Non-pigmented ciliary epithelial cell (primary cell): ENCODE data around the gene STARD3.

Experiments used
- DNase-seq: peaks from one replicate; pipeline ENCODE4 v3.0.0-alpha.2; 2010; ENCODE audit warnings: low read depth

Gene STARD3

DNA sequence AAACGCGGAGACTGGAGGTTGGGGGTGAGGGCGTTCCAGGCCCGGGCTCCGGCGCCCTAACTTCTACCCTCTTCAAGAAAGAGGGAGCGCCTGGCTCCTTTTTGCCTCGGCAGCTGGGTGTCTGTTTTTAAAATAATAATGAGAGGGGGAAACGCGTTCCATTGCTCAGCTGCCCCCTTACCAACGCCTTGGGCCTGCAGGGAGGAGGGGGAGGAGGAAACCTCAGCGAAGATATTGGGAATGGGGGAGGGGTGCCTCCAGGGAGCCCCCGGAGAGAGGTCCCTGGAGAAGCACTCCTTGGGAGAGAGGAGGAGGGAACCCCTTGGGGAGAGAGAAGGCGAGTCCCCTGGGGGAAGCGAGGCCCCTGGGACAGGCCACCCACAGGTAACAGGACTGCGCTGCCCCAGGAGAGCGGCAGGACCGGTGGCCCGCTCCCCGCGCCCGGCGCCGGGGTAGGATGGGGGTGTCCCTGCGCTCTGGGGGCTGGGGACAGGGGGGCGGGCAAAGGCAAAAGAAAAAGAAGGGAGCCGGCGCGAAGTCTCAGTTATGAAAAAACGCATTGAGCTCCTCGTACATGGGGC is 31.9 kb upstream of the STARD3 start:
- DNase-seq = no peak

DNA sequence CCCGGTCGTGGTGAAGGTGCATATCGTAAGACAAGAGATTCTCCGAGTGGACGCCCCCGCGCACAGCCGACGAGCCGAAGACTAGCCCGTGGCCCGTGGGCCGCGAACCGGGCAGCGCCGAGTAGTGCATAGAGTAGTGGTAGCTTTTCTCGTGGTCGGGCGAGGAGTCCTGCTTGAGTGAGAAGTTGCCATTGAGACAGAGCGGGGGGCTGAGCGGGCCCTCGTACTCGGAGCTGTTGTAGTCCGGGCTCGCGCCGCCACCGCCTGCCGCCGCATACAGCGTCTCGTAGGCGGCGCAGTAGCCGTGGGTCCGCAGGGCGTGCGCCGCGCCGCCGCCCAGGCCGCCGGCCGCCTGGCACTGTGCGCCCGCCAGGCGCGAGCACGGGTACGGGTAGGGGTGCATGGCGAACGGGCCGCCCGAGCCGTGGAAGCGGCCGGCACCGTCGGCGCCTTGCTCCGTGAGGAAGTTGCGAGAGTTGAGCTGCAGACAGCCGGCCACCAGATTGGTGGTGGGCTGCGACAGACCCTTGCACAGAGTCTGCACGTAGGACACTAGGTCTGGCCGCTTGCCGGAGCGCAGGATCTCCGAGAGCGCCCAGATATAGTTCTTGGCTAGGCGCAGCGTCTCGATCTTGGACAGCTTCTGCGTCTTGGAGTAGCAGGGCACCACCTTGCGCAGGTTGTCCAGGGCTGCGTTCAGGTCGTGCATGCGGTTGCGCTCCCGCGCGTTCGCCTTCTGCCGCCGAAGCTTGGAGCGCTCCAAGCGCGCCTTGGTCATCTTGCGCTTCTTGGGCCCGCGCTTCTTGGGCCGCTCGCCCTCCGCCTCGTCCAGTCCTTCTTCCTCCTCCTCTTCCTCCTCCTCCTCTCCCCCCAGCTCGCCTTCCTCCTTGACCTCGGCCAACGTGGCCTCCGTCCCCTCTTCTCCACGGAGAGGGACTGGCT is 31.2 kb upstream of the STARD3 start:
- no peak for DNase-seq

DNA sequence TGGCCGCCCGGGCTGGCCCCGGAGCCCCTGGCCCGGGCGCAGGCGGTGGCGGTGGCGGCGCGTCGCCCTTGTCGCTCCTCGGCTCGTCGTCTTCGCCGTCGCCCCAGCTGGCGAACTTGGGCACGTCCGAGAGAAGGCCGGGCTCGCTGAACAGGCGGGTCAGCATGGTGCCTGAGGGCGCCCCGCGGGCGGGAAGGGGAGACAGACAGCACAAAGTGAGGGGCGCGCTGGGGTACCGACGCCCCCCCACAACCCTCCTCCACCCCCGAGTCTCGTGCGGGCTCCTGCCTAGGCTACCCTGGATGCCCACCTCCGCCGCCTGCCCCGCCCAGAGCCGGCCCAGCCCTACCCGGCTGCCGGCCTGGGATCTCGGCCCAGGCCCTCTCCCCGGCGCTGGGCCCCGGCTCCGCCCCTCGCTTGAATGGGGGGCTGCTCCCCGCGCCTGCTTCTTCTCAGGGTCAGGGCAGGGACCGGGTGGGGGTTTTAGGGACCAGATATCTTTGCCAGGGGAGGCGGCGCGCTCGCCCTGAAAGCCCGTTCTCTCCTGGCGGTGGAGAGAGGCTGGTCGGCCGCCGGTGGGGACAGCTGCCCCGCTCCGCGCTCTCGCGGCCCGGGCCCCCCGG is 30.4 kb upstream of the STARD3 start:
- DNase-seq = no peak

DNA sequence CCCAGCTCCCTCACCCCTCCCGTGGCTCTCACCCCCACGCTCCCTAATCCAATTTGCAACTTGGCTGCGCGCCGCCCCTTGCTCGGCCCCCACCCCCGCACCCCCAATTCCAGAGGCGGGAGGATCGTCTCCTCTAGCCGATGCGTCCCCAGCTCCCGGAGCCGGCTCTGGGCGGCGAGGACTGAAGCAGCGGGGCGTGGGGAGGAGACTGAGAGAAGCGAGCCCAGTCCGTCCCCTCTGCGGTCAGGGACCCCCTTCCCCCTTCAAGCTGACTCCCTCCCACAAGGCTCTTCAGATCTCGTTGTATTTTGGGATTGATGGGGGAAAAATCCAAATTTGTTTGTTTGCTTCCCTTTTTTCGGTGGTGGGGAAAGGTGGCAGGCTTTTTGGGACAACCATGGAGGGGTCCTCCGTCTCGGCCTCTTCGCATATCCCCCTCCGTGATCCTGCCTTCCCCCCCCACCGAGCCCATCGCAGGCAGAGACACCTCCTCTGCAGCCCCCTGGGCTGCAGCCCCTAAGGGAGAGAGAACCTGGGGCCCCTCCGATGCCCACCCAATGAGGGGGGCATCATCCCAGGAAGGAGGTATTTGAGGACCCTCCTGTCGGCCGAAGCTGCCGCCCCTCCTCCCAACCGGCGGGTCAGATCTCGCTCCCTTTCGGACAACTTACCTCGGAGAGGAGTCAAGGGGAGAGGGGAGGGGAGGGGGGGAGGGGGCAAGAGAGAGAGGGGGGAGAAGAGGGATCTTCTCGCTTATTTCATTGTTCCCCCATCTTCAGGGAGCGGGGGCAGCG is 29.7 kb upstream of the STARD3 start:
- DNase-seq = no peak

DNA sequence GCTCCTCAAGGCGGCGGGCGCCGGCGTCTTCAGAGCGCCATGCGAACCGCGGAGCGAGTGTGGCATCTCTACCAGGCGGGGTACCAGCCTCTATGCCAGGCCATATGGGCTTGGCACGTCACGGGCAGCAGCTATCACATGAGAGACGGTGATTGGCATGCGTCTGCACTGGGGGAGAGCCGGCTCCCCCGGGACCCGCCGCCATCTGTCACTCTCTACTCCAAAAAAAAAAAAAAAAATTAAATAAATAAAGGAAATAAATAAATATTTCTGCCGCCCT is 29.2 kb upstream of the STARD3 start, which contains the start of gene NEUROD2:
Gene NEUROD2, minus strand, starts transcription at position 70 of the 280 bp plus-strand sequence. CDS start 1,321 bp downstream, outside the sequence.
- no peak for DNase-seq

DNA sequence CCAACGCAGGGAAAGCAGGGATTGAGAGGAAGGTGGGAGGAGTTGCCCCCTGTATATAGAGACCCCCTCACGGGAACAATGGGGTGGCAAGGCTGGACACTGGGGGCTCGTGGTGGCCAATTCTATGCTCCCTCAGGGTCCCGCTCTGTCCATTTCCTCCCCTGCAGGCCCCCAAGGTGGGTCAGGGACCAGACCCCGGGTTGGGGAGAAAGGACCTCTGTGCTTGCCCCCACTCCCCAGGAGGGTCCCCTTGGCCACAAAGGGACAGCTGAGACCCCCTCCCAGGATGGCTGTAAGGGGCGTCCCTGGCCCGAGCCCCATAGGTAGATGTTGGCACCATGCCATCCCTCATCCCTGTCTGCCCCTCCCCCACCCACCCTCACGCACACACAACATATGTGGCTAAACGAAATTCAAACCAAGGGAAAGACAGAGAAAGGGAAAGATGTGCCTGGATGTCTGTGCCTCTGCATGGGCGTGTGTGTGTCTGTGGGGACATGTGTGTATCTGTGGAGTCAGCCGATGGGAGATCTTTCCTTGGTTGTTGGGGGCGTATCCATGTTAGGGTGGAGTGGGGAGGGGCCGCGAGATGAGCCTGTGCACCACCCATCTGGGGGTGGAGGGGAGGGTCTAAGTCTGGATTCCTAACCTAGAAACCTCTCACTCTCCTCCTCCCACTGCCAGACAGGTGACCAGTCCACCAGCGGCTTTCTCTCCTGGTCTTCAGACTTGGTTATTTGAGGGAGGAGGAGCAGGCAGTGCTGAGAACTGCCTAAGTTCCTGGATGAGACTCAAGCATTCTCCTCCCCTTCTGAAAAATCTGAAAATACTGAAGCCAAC is 28.6 kb upstream of the STARD3 start:
- no peak for DNase-seq

DNA sequence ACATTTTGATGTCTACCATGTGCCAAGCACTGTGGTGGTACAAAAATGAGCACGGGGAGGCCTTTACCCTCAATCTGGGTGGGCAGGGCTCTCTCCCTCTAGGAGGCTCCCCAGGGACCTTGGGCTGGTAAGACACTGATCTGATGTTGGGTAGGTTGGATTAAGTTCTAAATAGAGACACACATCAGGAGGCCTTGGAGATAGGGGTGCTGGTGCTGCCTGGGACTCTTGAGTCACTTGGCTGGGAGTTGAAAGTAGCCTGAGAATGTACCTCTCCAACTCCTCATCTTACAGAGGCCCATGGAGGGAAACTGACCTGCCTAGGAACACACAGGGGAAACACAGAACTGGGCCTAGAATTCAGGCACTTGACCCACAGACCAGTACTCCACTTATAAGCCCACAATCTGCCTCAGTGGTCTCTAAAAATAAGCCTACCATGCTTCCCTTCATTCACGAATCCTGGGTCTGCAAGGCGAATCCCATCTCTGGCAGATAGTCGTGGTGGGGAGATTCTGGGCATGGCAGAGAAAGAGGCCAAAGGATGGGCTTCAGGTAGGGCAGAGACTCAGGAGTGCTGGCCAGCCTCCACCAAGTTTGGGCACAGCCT is 27.4 kb upstream of the STARD3 start:
- no peak for DNase-seq

DNA sequence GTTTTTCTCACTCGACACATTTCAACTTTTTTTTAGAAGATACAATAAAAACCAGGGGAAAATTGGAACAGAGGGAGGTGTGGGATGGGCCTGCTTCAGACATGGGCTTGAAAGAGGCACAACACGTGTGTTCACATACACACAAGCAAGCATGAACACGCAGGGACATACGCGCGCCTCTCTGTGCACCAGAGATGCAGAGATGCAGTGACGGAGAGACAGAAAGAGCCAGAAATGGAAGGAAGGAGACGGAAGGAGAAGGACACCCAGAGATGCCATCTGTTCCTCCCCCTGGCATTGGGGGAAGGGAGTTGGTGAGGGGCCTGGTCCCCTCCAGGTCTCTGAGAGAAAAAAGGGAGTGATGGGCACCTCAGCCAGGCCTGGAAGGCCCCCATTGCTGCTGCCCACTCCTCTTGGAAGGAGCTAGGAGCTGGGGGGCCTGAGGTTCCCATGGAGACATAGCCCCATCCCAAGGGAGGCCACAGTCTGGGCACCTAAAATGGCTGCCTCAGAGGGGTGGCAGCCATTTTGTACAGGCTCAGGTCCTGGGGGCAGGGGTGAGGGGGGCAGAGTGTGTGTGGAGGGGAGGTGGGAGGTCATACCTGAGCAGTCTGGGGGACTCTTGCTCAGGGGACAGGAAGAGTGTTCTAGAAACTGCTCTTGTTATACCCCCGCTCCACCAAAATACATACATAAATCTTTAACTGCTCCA is 25.4 kb upstream of the STARD3 start:
- DNase-seq = no peak

DNA sequence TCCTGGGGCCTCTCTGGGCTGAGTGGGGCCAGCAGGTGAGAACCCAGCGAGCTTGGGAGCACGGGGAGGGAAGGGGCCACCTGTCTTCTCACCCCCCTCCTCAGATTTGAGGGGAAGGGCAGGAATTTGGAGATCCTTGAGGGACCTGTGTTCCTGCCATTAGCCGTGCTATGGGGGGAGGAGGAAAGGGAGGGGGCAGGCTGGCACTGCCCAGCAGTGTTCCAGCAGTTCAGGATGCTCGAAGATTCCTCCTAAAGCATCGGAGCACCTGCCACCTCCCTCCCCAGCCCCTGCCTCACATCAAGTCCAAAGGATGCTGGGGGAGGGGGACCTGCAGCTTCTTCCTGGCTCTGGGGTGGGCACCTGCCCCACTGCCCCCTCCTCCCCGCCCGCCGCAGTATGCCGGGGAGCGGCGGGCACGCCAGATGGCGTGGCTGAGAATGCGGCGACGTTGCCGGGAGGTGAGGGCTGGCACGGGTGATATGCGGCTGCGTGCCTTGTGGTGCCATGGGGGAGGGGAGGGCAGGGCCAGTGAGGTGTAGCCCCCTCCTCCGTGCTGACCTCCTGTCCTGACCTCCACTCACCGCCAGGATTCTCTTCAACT is 24.6 kb upstream of the STARD3 start:
- no peak for DNase-seq

DNA sequence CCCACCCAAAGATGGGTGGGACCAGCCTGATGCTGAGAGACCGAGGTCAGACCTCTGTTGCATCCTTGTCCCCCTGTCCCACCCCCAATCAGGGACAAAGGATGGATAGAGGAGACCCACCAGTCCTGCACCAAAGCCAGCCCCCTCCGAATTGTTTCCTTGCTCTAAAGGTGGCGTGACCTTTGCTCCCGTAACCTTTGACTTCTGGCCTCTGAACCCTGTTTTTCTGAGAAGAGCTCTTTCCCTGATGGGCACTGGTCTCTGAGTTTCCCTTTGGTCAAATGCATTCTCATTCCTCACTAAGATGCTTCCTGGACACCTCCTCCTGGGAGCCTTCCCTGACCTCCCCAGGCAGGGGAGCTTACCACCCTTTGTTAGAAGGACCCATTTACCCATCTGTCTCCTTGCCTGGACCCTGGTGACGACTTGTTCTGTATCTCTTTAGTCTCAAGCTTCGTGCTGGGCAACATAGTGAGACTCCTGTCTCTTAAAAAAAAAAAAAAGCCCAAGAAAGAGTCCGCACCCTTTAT is 23.9 kb upstream of the STARD3 start:
- DNase-seq = no peak

DNA sequence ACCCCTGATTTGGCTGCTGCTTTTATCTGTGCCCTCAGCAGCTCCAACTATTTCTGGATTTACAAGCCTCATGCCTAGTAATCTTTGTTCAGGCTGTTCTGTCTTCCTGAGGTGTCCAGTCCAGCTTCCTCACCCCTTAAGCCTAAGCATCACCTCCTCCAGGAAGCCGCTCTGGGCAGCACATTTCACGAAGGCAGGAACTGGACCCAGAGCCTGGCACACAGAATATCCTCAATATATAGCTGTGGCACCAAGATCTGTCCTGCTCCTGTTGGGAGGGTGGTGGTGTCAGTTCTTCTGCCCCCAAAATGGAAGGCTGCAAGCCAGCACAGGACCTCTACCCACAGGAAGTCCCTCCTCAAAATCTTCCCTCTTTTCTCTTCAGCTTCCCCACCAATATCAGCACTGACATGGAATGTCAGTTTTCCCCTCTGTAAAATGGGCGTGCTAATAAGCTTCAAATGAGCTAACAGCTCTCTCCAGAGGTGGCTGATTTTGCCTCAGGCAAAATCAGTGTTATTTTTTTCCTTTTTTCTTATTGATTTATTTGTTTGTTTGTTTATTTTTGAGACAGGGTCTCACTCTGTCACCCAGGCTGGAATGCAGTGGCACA is 22.3 kb upstream of the STARD3 start:
- DNase-seq = no peak

DNA sequence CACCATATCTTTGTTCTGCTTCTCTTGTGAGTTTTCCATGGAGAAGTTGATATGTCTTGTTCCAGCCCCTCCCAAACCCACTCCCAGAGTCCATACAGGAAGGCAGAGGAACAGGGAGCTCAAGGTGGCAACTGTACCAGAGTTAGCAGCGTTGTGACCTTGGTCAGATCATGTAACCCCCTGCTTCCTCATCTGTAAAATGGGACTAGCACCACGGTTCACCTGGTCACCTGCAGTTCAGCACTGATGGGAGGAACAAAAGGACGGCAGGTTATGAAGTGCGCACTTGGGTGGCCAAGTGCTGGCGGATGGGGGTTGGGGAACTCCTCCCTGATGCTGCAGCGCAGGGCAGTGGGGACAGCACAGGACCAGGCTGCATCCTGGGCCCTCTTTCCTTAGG is 21.5 kb upstream of the STARD3 start:
- no peak for DNase-seq

DNA sequence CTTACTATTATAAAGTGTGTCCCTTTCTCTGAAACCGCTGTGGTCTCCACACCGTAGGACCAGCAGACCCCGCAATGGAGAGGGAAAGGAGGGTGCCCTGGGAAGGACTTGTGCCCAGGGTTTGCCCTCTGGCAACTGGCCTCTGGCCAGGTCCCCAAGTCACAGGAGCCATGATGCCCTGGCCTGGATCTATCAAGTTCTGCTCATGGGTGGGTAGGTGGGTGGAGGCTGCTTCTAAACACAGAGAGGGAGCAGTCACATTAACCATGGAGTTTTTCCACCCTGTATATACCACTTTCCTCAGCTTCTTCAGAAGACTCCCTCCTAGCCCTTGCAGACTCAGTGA is 19.9 kb upstream of the STARD3 start:
- no peak for DNase-seq

DNA sequence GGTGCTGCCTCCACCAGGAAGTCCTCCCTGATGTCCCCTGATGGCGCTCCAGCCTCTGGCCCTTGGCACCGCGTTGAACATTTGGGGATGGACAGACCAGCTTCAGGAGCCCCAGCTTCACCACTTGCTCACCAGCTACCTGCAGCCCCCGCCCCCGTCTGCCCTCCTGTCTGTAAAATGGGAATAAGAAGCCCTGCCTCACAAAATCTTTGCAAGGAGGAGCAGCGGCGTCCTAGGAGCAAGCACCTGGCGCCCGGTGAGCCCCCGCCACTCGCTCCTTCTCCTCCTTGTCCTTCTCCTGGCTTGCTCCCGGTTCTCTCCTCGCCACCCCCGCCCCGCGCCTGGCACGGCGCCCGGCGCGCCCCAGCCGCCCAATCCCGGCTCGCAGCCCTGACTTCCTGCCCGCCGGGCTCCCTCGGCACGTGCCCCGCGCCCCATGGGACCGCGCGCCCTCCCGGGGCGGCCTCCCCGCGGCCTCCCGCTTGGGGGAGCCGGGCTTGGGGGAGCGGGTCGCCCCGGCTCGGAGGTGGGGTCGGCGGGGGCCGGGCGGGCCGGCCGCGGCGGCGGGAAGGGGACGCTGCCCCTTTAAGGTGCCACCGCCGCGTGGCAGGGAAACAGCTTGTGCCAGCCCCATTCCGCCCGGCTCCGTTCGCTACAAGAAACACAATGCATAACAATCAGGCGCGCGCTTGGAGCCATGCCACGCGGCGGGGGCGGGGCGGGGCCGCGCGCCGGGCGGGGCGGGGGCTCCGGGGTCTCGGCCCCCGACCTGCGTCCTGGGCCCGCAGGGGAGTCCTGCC is 19.3 kb upstream of the STARD3 start:
- no peak for DNase-seq

DNA sequence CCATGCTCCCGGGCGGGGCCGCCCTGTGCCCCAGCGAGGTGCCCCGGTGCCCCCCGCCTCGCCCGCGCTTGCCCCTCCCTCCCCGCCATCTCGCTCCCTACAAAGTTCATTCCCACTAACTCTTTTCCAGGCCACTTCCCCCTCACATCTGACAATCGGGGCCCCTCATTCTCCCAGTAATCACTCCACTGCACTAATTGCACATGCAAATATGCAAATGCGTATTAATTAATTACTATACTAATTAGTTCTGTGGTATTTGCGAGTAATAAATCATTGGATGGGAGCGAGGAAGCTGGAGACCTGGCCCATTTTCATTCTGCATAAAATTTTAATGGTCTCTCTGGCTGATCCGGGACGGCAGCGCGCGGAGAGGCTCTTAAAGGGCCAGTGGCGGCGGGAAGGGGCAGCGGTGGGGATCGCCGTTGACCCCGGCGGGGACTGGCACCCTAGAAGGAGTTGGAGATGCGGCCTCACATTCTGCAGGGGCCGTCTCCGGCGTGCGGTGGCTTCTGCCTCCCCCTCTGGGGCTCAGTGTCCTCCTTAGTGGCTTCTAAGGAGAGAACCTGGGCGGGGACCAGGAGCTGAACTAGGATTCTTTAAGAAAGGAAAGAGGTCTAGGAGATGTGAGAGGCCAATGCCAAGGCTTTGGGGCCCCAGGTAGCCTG is 18.6 kb upstream of the STARD3 start:
- DNase-seq = no peak

DNA sequence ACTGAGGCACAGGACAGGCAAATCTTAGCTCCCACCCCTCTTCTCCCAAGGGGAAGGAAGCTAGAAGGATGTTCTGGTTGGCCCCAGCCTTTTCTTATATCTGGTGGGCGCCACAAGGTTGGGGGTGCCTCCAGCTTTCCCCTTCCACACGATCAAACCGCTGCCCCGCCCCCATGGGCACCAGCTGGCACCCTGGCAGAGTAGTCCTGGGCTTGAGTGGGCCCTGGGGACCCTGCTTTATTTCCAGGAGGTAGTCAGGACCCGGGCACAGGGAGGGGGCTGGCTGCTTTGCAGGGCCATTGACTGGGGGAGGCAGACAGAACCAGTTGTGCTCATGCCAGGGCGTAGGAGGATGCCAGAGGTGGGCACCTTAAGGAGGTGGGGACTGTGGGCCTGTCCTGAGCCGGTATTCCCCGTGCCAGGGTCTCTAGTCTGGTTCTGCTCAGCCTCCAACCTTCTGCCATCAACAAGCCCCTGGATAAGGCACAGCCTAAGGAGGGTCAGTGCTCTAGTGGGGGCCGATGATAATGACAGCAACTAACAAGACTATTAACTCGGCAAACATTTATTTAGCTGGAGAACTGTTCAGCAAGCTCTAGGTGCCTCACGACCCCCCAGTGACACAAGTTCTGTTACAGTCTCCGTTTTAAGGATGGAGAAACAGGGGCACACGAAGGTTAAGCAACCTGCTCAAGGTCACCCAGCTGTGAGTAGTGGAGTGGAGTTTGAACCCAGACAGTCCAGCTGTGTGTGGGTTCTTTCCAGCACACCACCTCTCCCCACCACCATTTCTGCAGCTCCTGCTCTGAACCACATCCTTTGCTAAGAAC is 17.8 kb upstream of the STARD3 start:
- DNase-seq = no peak

DNA sequence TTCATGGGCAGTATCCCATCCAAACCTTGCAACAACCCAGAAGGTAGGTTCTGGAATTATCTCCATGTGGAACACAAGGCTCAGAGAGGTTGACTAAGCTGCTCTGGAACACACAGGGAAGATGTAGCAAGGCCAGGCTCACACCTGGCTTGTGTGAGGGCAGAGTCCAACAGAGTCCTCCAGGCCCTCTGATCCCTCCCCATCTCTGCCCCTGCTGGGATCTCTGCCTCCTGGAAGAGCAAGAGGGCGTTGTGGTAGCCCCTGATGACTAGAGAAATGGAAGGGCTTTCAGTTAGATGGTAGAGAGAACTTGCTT is 17.2 kb upstream of the STARD3 start:
- no peak for DNase-seq
